ENCODE data around the gene AFF4. TPM values are rescaled to one million over a fixed set of nuclear protein-coding genes. Genes with fewer than 3 reads are reported as not detected.
A peak's percentile ranks its signal among the peaks of the same experiment; 100 is the strongest.
"Not testable (repeated sequence)": the region's sequence is repeated elsewhere in the genome, so short reads cannot be mapped to it uniquely, and the experiment has no call there.

The AFF4 gene
- total and polyA plus RNA-seq, 12 donors, result 9.7 to 158 (median 83.0) TPM

DNA sequence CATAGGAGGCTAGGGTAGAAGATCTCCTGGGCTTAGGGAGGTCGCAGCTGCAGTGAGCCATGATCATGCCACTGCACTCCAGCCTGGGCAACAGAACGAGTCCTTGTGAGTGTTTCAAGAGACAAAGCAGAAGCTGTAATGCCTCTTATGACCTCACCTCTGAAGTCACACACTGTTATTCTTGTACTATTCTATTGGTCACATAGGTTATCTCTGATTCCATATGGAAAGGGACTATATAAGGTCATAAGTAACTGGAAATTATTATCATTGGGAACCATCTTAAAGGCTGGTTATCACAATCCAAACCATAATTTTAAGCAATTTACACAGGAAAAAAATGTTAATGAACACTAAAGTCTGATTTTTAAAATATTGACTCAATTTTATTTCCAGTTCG, 17.9 kb upstream of the AFF4 start:
- intact Hi-C loops (cut with DNase I), result no loop called here
- Histone ChIP-seq H3K27me3 (no peaks in the 10 kb centered on the region), H3K9me3 (replicated peaks in 1 of 3) (no peaks in the 10 kb centered on the region), H3K4me1 (replicated peaks in 1 of 2) (no peaks in the 10 kb centered on the region), H3K4me3 (no peak overlapping the region), H3K27ac (no peak overlapping the region), H3K36me3 (replicated peaks in 1 of 2) (no peaks in the 10 kb centered on the region)
- TF ChIP-seq POLR2A (IDR thresholded peaks at IDR 0.05), result no peak
- TF ChIP-seq, protein P1, sequence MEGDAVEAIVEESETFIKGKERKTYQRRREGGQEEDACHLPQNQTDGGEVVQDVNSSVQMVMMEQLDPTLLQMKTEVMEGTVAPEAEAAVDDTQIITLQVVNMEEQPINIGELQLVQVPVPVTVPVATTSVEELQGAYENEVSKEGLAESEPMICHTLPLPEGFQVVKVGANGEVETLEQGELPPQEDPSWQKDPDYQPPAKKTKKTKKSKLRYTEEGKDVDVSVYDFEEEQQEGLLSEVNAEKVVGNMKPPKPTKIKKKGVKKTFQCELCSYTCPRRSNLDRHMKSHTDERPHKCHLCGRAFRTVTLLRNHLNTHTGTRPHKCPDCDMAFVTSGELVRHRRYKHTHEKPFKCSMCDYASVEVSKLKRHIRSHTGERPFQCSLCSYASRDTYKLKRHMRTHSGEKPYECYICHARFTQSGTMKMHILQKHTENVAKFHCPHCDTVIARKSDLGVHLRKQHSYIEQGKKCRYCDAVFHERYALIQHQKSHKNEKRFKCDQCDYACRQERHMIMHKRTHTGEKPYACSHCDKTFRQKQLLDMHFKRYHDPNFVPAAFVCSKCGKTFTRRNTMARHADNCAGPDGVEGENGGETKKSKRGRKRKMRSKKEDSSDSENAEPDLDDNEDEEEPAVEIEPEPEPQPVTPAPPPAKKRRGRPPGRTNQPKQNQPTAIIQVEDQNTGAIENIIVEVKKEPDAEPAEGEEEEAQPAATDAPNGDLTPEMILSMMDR (IDR thresholded peaks at IDR 0.05), result no peak
- WGBS, 4 donors, result 73 to 90% (median 82%) methylated on average over 3 of the region's 3 CpGs
- DNase-seq, result no peak

DNA sequence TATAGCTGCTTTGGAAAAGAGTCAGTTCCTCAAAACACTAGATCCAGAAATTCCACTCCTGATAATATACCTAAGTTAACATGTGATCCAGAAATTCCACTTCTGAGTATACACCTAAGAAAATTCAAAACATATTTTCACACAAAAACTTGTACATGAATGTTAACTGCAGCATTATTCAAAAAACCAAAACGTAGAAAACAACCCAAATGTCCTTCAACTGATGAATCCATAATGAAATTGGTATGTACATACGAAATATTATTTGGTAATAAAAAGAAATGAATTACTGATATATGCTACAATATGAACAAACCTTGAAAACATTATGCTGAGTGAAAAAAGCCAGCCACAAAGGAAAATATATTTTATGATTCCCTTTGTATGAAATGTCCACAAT, 16.5 kb upstream of the AFF4 start:
- DNase-seq, result no peak
- Histone ChIP-seq H3K4me1 (replicated peaks in 1 of 2) (no peaks in the 10 kb centered on the region), H3K9me3 (replicated peaks in 1 of 3) (no peaks in the 10 kb centered on the region), H3K36me3 (replicated peaks in 1 of 2) (no peaks in the 10 kb centered on the region), H3K27ac (no peak overlapping the region), H3K4me3 (no peak overlapping the region), H3K27me3 (no peaks in the 10 kb centered on the region)
- 53 to 71% (median 58%) methylated on average over 2 of the region's 2 CpGs for WGBS, 4 donors
- no peak for TF ChIP-seq POLR2A (IDR thresholded peaks at IDR 0.05)
- TF ChIP-seq, protein P1 (IDR thresholded peaks at IDR 0.05), result no peak
- intact Hi-C loops (cut with DNase I), result loop anchor here in 1 of 2 donors (10.0 kb wide), 1 partner anchor 45 kb away; the partner anchor contains the start of gene ZCCHC10

DNA sequence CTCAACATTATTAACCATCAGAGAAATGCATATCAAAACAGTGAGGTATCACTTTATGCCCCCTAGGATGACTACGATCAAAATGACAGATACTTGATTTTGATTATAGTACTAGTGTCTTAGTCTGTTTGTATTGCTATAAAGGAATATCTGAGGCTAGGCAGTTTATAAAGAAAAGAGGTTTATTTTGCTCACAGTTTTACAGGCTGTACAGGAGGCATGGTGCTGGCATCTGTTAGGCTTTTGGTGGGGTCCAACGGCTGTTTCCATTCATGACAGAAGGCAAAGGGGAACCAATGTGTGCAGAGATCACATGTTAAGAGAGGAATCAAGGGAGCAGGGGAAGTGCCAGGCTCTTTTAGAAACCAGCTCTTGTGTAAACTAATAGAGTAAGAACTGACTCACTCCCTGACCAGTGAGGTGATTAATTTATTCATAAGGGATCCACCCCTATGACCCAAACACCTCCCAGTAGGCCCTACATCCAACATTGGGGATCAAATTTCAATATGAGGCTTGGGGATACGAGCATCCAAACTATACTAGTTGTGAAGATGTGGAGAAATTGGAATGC, 16.0 kb upstream of the AFF4 start:
- Histone ChIP-seq H3K36me3 (replicated peaks in 1 of 2) (no peaks in the 10 kb centered on the region), H3K4me3 (no peak overlapping the region), H3K4me1 (replicated peaks in 1 of 2) (no peaks in the 10 kb centered on the region), H3K27ac (no peak overlapping the region), H3K9me3 (replicated peaks in 1 of 3) (no peaks in the 10 kb centered on the region), H3K27me3 (no peaks in the 10 kb centered on the region)
- no peak for TF ChIP-seq POLR2A (IDR thresholded peaks at IDR 0.05)
- TF ChIP-seq, protein P1 (IDR thresholded peaks at IDR 0.05), result no peak
- intact Hi-C loops (cut with DNase I), result loop anchor here in 1 of 2 donors (10.0 kb wide), 1 partner anchor 45 kb away; the partner anchor contains the start of gene ZCCHC10
- 71 to 87% (median 77%) methylated on average over 3 of the region's 3 CpGs for WGBS, 4 donors
- no peak for DNase-seq

DNA sequence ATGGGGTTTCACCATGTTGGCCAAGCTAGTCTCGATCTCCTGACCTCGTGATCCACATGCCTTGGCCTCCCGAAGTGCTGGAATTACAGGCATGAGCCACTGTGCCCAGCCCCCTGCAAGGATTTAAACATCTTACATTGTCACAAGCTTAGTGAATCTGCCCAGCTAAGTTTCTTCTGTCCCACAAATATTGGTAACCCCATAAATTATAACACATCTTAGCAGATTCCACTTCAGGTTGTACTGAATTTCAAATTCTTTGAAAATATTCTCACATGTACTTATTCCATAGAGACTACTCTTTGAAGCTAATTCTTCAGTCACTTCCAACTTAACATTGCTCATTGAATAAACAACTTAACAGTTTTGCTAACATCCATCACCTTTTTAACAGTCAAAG, 13.4 kb upstream of the AFF4 start:
- no peak for DNase-seq
- TF ChIP-seq, protein P1 (IDR thresholded peaks at IDR 0.05), result no peak
- no peak for TF ChIP-seq POLR2A (IDR thresholded peaks at IDR 0.05)
- H3K36me3 ChIP-seq (replicated peaks in 1 of 2), result no peaks in the 10 kb centered on the region
- no peak overlapping the region for H3K4me3 ChIP-seq
- 88 to 100% (median 99%) methylated on average over 3 of the region's 3 CpGs for WGBS, 4 donors
- intact Hi-C loops (cut with DNase I), result loop anchor here in 1 of 2 donors (10.0 kb wide), 1 partner anchor 48 kb away; the partner anchor contains the start of gene ZCCHC10
- H3K4me1 ChIP-seq (replicated peaks in 1 of 2), result no peaks in the 10 kb centered on the region
- no peak overlapping the region for H3K27ac ChIP-seq
- no peaks in the 10 kb centered on the region for H3K9me3 ChIP-seq (replicated peaks in 1 of 3)
- H3K27me3 ChIP-seq, result no peaks in the 10 kb centered on the region

DNA sequence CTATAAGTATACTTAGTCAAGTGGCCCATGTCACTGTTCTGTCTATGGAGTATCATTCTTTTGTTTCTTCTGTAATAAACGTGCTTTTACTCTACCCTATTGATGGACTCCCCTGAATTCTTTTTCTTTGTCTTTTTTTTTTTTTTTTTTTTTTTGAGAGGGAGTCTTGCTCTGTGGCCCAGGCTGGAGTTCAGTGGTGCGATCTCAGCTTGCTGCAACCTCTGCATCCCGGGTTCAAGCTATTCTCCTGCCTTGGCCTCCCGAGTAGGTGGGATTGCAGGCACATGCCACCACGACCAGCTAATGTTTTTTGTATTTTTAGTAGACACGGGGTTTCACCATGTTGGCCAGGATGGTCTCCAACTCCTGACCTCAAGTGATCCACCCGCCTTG, 9.0 kb upstream of the AFF4 start:
- not testable (repeated sequence) for H3K4me1 ChIP-seq (replicated peaks in 1 of 2)
- H3K27ac ChIP-seq, result peak overlapping the region in 3 of 5 donors; percentile 3 to 78 (median 58)
- WGBS, 4 donors, result 85 to 91% (median 88%) methylated on average over 6 to 7 of the region's 7 CpGs

More for the DNA sequence above, 9.0 kb upstream of the AFF4 start:
- H3K27me3 ChIP-seq; DNase-seq; H3K9me3 ChIP-seq (replicated peaks in 1 of 3); H3K4me3 ChIP-seq; H3K36me3 ChIP-seq (replicated peaks in 1 of 2): not testable (repeated sequence)
- intact Hi-C loops (cut with DNase I), result loop anchor here in 1 of 2 donors (10.0 kb wide), 1 partner anchor 52 kb away; the partner anchor contains the start of gene ZCCHC10
